Measurements from ENCODE around the gene PIGP.

DNA sequence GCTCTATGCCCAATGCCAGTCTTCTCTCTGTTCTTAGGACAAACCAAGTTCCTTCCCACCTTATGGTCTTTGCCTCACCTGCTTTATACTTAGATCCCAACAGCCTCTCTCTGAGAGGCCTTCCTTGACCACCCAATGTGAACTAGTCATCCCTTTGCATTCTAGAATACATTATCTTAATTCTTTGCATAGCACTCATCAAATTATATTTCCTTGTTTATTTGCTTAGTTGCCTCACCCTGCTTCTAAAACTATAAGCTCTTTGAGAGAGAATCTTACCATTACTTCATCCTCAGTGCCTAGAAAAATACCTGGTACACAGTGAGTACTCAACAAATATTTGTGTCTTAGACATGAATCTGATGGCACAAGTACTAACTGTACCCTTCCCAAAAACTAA is 8.0 kb downstream of the PIGP start:
- TF ChIP-seq ARNT (IDR thresholded peaks at IDR 0.05), result no peak
- TF ChIP-seq LEF1 (IDR thresholded peaks at IDR 0.05; ENCODE audit: borderline replicate concordance), result no peak
- no peak for TF ChIP-seq ELF4 (IDR thresholded peaks at IDR 0.05)
